H9 (cell line): Measurements from ENCODE around the gene WIZ. TPM values are rescaled to one million over a fixed set of nuclear protein-coding genes. Genes with fewer than 3 reads are reported as not detected.
A peak's percentile ranks its signal among the peaks of the same experiment; 100 is the strongest.

Experiments
- DNase-seq: peaks from one replicate; pipeline ENCODE4 v3.0.0-alpha.2; 2017
- H2AFZ ChIP-seq: one replicate; pipeline ENCODE4 v1.6.1; 2013; ENCODE audit warnings: mild to moderate bottlenecking, low read length, control low read depth, moderate library complexity
- H2AK5ac ChIP-seq: 2 replicates; pipeline ENCODE4 v1.6.1; 2013; ENCODE audit warnings: low read length, control low read depth, mixed read lengths; ENCODE audit not compliant: insufficient read length
- H2BK120ac ChIP-seq: one replicate; pipeline ENCODE4 v1.6.1; 2013; ENCODE audit warnings: low read depth, mild to moderate bottlenecking, low read length, control low read depth, inconsistent platforms; ENCODE audit not compliant: poor library complexity, severe bottlenecking
- H2BK12ac ChIP-seq: 2 replicates; pipeline ENCODE4 v1.6.1; 2013; ENCODE audit warnings: low read length, control low read depth, mixed read lengths, low read depth; ENCODE audit not compliant: insufficient read length
- H2BK15ac ChIP-seq: 2 replicates; pipeline ENCODE4 v1.6.1; 2013; ENCODE audit warnings: low read depth, low read length, control low read depth
- H2BK20ac ChIP-seq: one replicate; pipeline ENCODE4 v1.6.1; 2013; ENCODE audit warnings: low read depth, mild to moderate bottlenecking, low read length, control low read depth, inconsistent platforms; ENCODE audit not compliant: poor library complexity, severe bottlenecking
- H2BK5ac ChIP-seq: 2 replicates; pipeline ENCODE4 v1.6.1; 2013; ENCODE audit warnings: low read length, control low read depth, mixed read lengths; ENCODE audit not compliant: insufficient read length
- H3K14ac ChIP-seq: 2 replicates; pipeline ENCODE4 v1.6.1; 2013; ENCODE audit warnings: low read length, control low read depth; ENCODE audit not compliant: insufficient read depth
- H3K18ac ChIP-seq: 2 replicates; pipeline ENCODE4 v1.6.1; 2013; ENCODE audit warnings: low read depth, mild to moderate bottlenecking, mixed read lengths, low read length, control low read depth; ENCODE audit not compliant: insufficient read length
- H3K23ac ChIP-seq: 2 replicates; pipeline ENCODE4 v1.6.1; 2013; ENCODE audit warnings: low read length, control low read depth, mixed read lengths, low read depth; ENCODE audit not compliant: insufficient read length
- H3K23me2 ChIP-seq: 2 replicates; pipeline ENCODE4 v1.6.1; 2013; ENCODE audit warnings: low read depth, mild to moderate bottlenecking, mixed read lengths, low read length, control low read depth; ENCODE audit not compliant: insufficient read length, poor library complexity, severe bottlenecking
- H3K27ac ChIP-seq: 2 replicates; pipeline ENCODE4 v1.5.1; 2013; ENCODE audit warnings: low read length, control low read depth, mixed read lengths, low read depth; ENCODE audit not compliant: insufficient read length
- H3K27me3 ChIP-seq: 2 replicates; pipeline ENCODE4 v1.6.1; 2013; ENCODE audit warnings: low read length, control low read depth, inconsistent platforms; ENCODE audit not compliant: insufficient read depth
- H3K4ac ChIP-seq: 2 replicates; pipeline ENCODE4 v1.6.1; 2013; ENCODE audit warnings: low read depth, mild to moderate bottlenecking, control low read depth, inconsistent platforms, low read length, moderate library complexity
- H3K4me1 ChIP-seq: 2 replicates; pipeline ENCODE4 v1.6.1; 2013; ENCODE audit warnings: low read length, control low read depth, inconsistent platforms; ENCODE audit not compliant: insufficient read depth
- H3K4me2 ChIP-seq: 2 replicates; pipeline ENCODE4 v1.6.1; 2013; ENCODE audit warnings: low read length, control low read depth, mixed read lengths; ENCODE audit not compliant: insufficient read length, insufficient read depth
- H3K56ac ChIP-seq: 2 replicates; pipeline ENCODE4 v1.6.1; 2013; ENCODE audit warnings: low read depth, mild to moderate bottlenecking, mixed read lengths, low read length, control low read depth; ENCODE audit not compliant: insufficient read length
- H3K79me1 ChIP-seq: 2 replicates; pipeline ENCODE4 v1.6.1; 2013; ENCODE audit warnings: low read depth, mild to moderate bottlenecking, moderate library complexity, low read length, control low read depth, inconsistent platforms; ENCODE audit not compliant: insufficient read depth, poor library complexity, severe bottlenecking
- H3K79me2 ChIP-seq: 2 replicates; pipeline ENCODE4 v1.6.1; 2013; ENCODE audit warnings: low read length, control low read depth, inconsistent platforms; ENCODE audit not compliant: insufficient read depth
- H3K9ac ChIP-seq: 2 replicates; pipeline ENCODE4 v1.6.1; 2013; ENCODE audit warnings: low read length, control low read depth, mixed read lengths; ENCODE audit not compliant: insufficient read length; ENCODE audit errors: extremely low read depth
- H3K9me3 ChIP-seq: one replicate; pipeline ENCODE4 v1.6.1; 2013; ENCODE audit warnings: low read depth, low read length, inconsistent platforms; ENCODE audit not compliant: control insufficient read depth
- H3T11ph ChIP-seq: one replicate; pipeline ENCODE4 v1.6.1; 2013; ENCODE audit warnings: mild to moderate bottlenecking, low read length, control low read depth, inconsistent platforms
- H4K20me1 ChIP-seq: one replicate; pipeline ENCODE4 v1.6.1; 2013; ENCODE audit not compliant: control insufficient read depth, insufficient read length, insufficient read depth
- H4K5ac ChIP-seq: 2 replicates; pipeline ENCODE4 v1.6.1; 2013; ENCODE audit warnings: low read depth, mild to moderate bottlenecking, mixed read lengths, low read length, control low read depth; ENCODE audit not compliant: insufficient read length
- H4K8ac ChIP-seq: replicated peaks from 2 replicates; pipeline ENCODE4 v1.6.1; 2013; ENCODE audit warnings: low read length, control low read depth, mixed read lengths, low read depth; ENCODE audit not compliant: insufficient read length
- H4K91ac ChIP-seq: 2 replicates; pipeline ENCODE4 v1.6.1; 2013; ENCODE audit warnings: low read depth, mild to moderate bottlenecking, moderate library complexity, mixed read lengths, low read length, control low read depth; ENCODE audit not compliant: insufficient read length
- H3K27ac Mint-ChIP-seq, 3 experiments: 2 replicates in 2 of 3; 3 replicates in 1 of 3; pipeline ENCODE4 v1.8.0; 2020 to 2021; ENCODE audit warnings: mixed read lengths in 3 of 3, mild to moderate bottlenecking in 1 of 3, moderate library complexity in 1 of 3
- H3K27me3 Mint-ChIP-seq: 2 replicates; pipeline ENCODE4 v1.8.0; 2021; ENCODE audit warnings: low read depth, mild to moderate bottlenecking, moderate library complexity, mixed read lengths
- H3K36me3 Mint-ChIP-seq, 3 experiments: 2 replicates in 2 of 3; 3 replicates in 1 of 3; pipeline ENCODE4 v1.8.0; 2020 to 2021; ENCODE audit warnings: low read depth in 3 of 3, mixed read lengths in 3 of 3; ENCODE audit not compliant: insufficient read depth in 1 of 3
- H3K4me1 Mint-ChIP-seq, 2 experiments: 2 replicates each; pipeline ENCODE4 v1.8.0; 2020; ENCODE audit warnings: mixed read lengths in 2 of 2
- H3K4me3 Mint-ChIP-seq, 2 experiments: 2 replicates in 1 of 2; 3 replicates in 1 of 2; pipeline ENCODE4 v1.8.0; 2020 to 2021; ENCODE audit warnings: mild to moderate bottlenecking in 2 of 2, mixed read lengths in 2 of 2, moderate library complexity in 1 of 2
- H3K9me3 Mint-ChIP-seq, 2 experiments: 2 replicates in 1 of 2; 3 replicates in 1 of 2; pipeline ENCODE4 v1.8.0; 2020; ENCODE audit warnings: mild to moderate bottlenecking in 2 of 2, mixed read lengths in 2 of 2, moderate library complexity in 1 of 2
- CTCF ChIP-seq: fragments of 200-600 bp; sonication (generic); conservative IDR thresholded peaks from 3 replicates; pipeline ENCODE4 v1.8.0; 2021; ENCODE audit warnings: antibody characterized with exemption, mild to moderate bottlenecking
- WGBS: extraction: QIAGEN DNeasy Blood & Tissue Kit; methylation state at CpG from one replicate; pipeline ENCODE4 v1.1.7; 2013; ENCODE audit warnings: missing lambda C conversion rate, low lambda C conversion rate, mixed read lengths; ENCODE audit not compliant: insufficient read length; ENCODE audit errors: extremely low coverage; 5-methylcytosine and 5-hydroxymethylcytosine counted together
- total RNA-seq: library from RNA; stranded (reverse); gene quantifications from 2 replicates; pipeline ENCODE4 v1.2.1, GENCODE V29; 2021

The WIZ gene
- total RNA-seq, 1 experiment from 2014 or later: 33.3 TPM

GRCh38 chr19:15379083-15379998 is 70.4 kb downstream of the WIZ start, which contains the start of gene AKAP8:
TSS of gene AKAP8 (minus strand) at chr19:15379787. CDS start at chr19:15379731, 56 bp downstream.
- Histone ChIP-seq H2BK5ac (no peak within 1 kb of the TSS), H2AFZ (no peak within 1 kb of the TSS), H3K9ac (peak within 1 kb of the TSS; percentile 84), H4K91ac (no peak within 1 kb of the TSS), H3K27ac (no peak within 1 kb of the TSS), H3K4me2 (peak within 1 kb of the TSS; percentile 91), H2BK20ac (no peak within 1 kb of the TSS), H3K79me2 (peaks cover 33% of the 10 kb centered on the region; the same call in 1 of the 2 replicates), H3K79me1 (no peaks in the 10 kb centered on the region), H3T11ph (no peak within 1 kb of the TSS), H3K27me3 (no peaks in the 10 kb centered on the region), H3K4ac (no peak within 1 kb of the TSS), H3K23ac (no peak within 1 kb of the TSS), H4K8ac (no peak within 1 kb of the TSS), H2BK120ac (no peak within 1 kb of the TSS), H2BK12ac (no peak within 1 kb of the TSS), H4K20me1 (no peaks in the 10 kb centered on the region), H3K23me2 (peaks cover 8% of the 10 kb centered on the region), H4K5ac (no peak within 1 kb of the TSS), H3K4me1 (peaks cover 2% of the 10 kb centered on the region; the same call in 1 of the 2 replicates), H2BK15ac (no peak within 1 kb of the TSS; the same call in 1 of the 2 replicates), H3K18ac (peak within 1 kb of the TSS; percentile 90), H3K14ac (peak within 1 kb of the TSS; percentile 96), H2AK5ac (no peak within 1 kb of the TSS), H3K9me3 (no peaks in the 10 kb centered on the region), H3K56ac (no peak within 1 kb of the TSS)
- Mint-ChIP-seq H3K9me3 (no peaks in the 10 kb centered on the region; a peak in 1 of 5 replicates), H3K27me3 (no peaks in the 10 kb centered on the region; the same call in 1 of the 2 replicates), H3K4me1 (peaks cover 30 to 31% of the 10 kb centered on the region in 2 experiments), H3K27ac (peak within 1 kb of the TSS; percentile 97 to 100 (median 99)), H3K4me3 (peak within 1 kb of the TSS; percentile 95 to 98), H3K36me3 (peaks cover 5 to 21% (median 5%) of the 10 kb centered on the region in 3 experiments; a peak in 5 of 7 replicates)
- no CpG with 5 or more reads among the region's 111 CpGs for WGBS
- peak; percentile 99 for DNase-seq
- TF ChIP-seq CTCF: no peak
